ENCODE results near the gene CIBAR2.
"Not testable (repeated sequence)": the region's sequence is repeated elsewhere in the genome, so short reads cannot be mapped to it uniquely, and the experiment has no call there.

Gene CIBAR2

GRCh38 chr16:85061566-85061965 lies 50.7 kb downstream of the CIBAR2 start:
- no peak overlapping the region for H3K4me3 ChIP-seq (ENCODE audit: low read depth, low read length)
- TF ChIP-seq CTCF (IDR thresholded peaks at IDR 0.05; ENCODE audit: low read depth, low read length), result no peak

GRCh38 chr16:85058909-85059308 lies 53.4 kb downstream of the CIBAR2 start:
- H3K4me3 ChIP-seq (ENCODE audit: low read depth, low read length), result no peak overlapping the region
- TF ChIP-seq CTCF (IDR thresholded peaks at IDR 0.05; ENCODE audit: low read depth, low read length), result no peak

GRCh38 chr16:85057948-85058347 lies 54.3 kb downstream of the CIBAR2 start:
- no peak overlapping the region for H3K4me3 ChIP-seq (ENCODE audit: low read depth, low read length)
- TF ChIP-seq CTCF (IDR thresholded peaks at IDR 0.05; ENCODE audit: low read depth, low read length), result no peak

GRCh38 chr16:85057212-85057889 lies 54.9 kb downstream of the CIBAR2 start:
- no peak for TF ChIP-seq CTCF (IDR thresholded peaks at IDR 0.05; ENCODE audit: low read depth, low read length)
- H3K4me3 ChIP-seq (ENCODE audit: low read depth, low read length), result no peak overlapping the region

GRCh38 chr16:85056211-85056748 lies 56.0 kb downstream of the CIBAR2 start:
- peak; percentile 36 for TF ChIP-seq CTCF (IDR thresholded peaks at IDR 0.05; ENCODE audit: low read depth, low read length)
- H3K4me3 ChIP-seq (ENCODE audit: low read depth, low read length), result no peak overlapping the region; the same call in 1 of the 2 replicates

GRCh38 chr16:85055493-85056210 lies 56.6 kb downstream of the CIBAR2 start:
- no peak for TF ChIP-seq CTCF (IDR thresholded peaks at IDR 0.05; ENCODE audit: low read depth, low read length)
- peak overlapping the region; percentile 49 for H3K4me3 ChIP-seq (ENCODE audit: low read depth, low read length)

GRCh38 chr16:85054948-85055492 lies 57.3 kb downstream of the CIBAR2 start:
- TF ChIP-seq CTCF (IDR thresholded peaks at IDR 0.05; ENCODE audit: low read depth, low read length), result no peak
- H3K4me3 ChIP-seq (ENCODE audit: low read depth, low read length), result peak overlapping the region; percentile 49

GRCh38 chr16:85054321-85054720 lies 58.0 kb downstream of the CIBAR2 start:
- H3K4me3 ChIP-seq (ENCODE audit: low read depth, low read length), result not testable (repeated sequence)
